Gastrocnemius medialis (tissue), 4 donors: Measurements from ENCODE around the gene CYP4A22. TPM values are rescaled to one million over a fixed set of nuclear protein-coding genes. Genes with fewer than 3 reads are reported as not detected.
"Not testable (repeated sequence)": the region's sequence is repeated elsewhere in the genome, so short reads cannot be mapped to it uniquely, and the experiment has no call there.

Experiments used
- ATAC-seq, 2 donors: fragments of 150-250 bp; one replicate each; pipeline ENCODE4 v1.9.1; 2016
- DNase-seq, 2 donors: peaks; one replicate each; pipeline ENCODE4 v3.0.0-alpha.2; 2019
- H3K27ac ChIP-seq, 4 donors: fragments of 200-600 bp; sonication (generic); 1 replicate in 1 of 4; 2 replicates in 3 of 4; pipeline ENCODE4 v1.5.1; 2016 to 2018; ENCODE audit warnings: mild to moderate bottlenecking in 2 of 4, moderate library complexity in 1 of 4
- H3K27me3 ChIP-seq, 3 donors: fragments of 200-600 bp; sonication (generic) in 2 of 3; 1 replicate in 1 of 3; 2 replicates in 2 of 3; pipeline versions ENCODE4 v1.5.1 to v1.6.0; 2016 to 2019; ENCODE audit warnings: mild to moderate bottlenecking in 1 of 3, moderate library complexity in 1 of 3
- H3K36me3 ChIP-seq, 2 donors: fragments of 200-600 bp; sonication (generic) in 1 of 2; one replicate each; pipeline ENCODE4 v1.5.1; 2017 to 2018
- H3K4me1 ChIP-seq, 2 donors: fragments of 200-600 bp; sonication (generic) in 1 of 2; one replicate each; pipeline ENCODE4 v1.5.1; 2016 to 2017; ENCODE audit warnings: mild to moderate bottlenecking in 2 of 2
- H3K4me3 ChIP-seq, 4 donors: fragments of 200-600 bp; sonication (generic) in 3 of 4; 1 replicate in 1 of 4; 2 replicates in 3 of 4; pipeline ENCODE4 v1.5.1; 2016 to 2019; ENCODE audit warnings: mild to moderate bottlenecking in 2 of 4
- H3K9me3 ChIP-seq, 3 donors: fragments of 200-600 bp; sonication (generic) in 2 of 3; 1 replicate in 1 of 3; 2 replicates in 2 of 3; pipeline ENCODE4 v1.5.1; 2016 to 2019
- POLR2A ChIP-seq, 2 donors: fragments of 450-650 bp; IDR thresholded peaks; one replicate each; pipeline ENCODE4 v1.6.1; 2017; ENCODE audit warnings: antibody characterized with exemption in 2 of 2, mild to moderate bottlenecking in 2 of 2, moderate library complexity in 2 of 2
- in situ Hi-C, 4 donors: fragments of 200-750 bp; cut with MboI; loops; one replicate each; pipeline versions ENCODE4 v1.15.0 to v1.8.0; 2017; ENCODE audit warnings: low sequenced_read_pairs in 4 of 4
- intact Hi-C: fragments of 100-400 bp; cut with DNase I; formaldehyde crosslinking; loops from one replicate; pipeline ENCODE4 v1.15.1; 2023; ENCODE audit warnings: low total_unique reads
- total RNA-seq, 4 donors: library from RNA; depleted of rRNA; stranded (reverse); fragments of >200 nt; gene quantifications; one replicate each; pipeline versions ENCODE4 v1.1.0 to v1.2.3, GENCODE V29; 2016
- TF ChIP-seq, protein P1 (sequence below), 5 experiments: fragments of 450-650 bp in 3 of 5; fragments of 200-600 bp in 2 of 5; sonication (generic) in 2 of 5; IDR thresholded peaks in 4 of 5; conservative IDR thresholded peaks in 1 of 5; 1 replicate in 4 of 5; 2 replicates in 1 of 5; pipeline ENCODE4 v1.5.1; 2016 to 2019; ENCODE audit warnings: antibody characterized with exemption in 5 of 5, mild to moderate bottlenecking in 3 of 5, moderate library complexity in 3 of 5

CYP4A22 gene, protein sequence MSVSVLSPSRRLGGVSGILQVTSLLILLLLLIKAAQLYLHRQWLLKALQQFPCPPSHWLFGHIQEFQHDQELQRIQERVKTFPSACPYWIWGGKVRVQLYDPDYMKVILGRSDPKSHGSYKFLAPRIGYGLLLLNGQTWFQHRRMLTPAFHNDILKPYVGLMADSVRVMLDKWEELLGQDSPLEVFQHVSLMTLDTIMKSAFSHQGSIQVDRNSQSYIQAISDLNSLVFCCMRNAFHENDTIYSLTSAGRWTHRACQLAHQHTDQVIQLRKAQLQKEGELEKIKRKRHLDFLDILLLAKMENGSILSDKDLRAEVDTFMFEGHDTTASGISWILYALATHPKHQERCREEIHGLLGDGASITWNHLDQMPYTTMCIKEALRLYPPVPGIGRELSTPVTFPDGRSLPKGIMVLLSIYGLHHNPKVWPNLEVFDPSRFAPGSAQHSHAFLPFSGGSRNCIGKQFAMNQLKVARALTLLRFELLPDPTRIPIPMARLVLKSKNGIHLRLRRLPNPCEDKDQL
- under 1 TPM in 3 of 4 donors, not detected in 1; 0.20 to 0.47 (median 0.32) TPM for total RNA-seq

DNA sequence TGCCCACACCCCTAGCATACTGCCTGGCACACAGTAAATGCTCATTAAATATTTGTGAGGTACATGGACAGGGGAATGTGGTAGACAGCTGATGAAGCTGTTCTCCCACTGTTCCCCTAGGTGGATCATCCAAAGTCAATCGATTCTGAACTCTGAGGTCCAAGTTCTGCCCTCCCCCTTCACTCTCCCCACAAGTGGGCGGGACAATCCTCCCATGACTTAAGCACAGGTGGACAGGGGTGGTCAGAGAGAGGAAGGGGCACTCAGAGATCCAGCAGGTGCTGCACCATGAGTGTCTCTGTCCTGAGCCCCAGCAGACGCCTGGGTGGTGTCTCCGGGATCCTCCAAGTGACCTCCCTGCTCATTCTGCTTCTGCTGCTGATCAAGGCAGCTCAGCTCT is at the start of gene CYP4A22:
Gene CYP4A22 (plus strand): TSS at position 244 of the 400 bp plus-strand sequence. CDS start 45 bp downstream, at position 289.
- in situ Hi-C loops, result no loop called here
- no peaks in the 10 kb centered on the region for H3K4me1 ChIP-seq
- ATAC-seq, result no peak

DNA sequence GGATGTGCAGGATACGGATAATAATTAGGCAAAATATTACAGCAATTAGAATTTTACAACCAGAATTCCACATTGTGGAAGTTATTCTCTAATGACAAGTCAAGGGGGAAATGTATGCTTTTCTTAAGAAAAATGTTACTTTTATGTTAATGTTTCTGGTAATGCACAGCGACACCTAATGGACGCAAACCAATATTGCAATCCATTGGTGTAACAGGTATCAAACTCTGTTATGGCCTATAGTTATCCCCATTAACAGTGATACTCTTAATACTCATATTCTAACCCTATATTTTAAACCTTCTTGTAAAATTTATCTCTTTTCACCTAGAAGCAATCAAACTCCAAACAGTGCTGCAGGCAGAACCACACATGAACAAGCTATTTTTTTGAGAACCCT is 47.9 kb upstream of the CYP4A22 start:
- in situ Hi-C loops, H3K36me3 ChIP-seq, H3K4me3 ChIP-seq, H3K27ac ChIP-seq, H3K4me1 ChIP-seq, intact Hi-C loops, H3K9me3 ChIP-seq, ATAC-seq, DNase-seq, H3K27me3 ChIP-seq: not testable (repeated sequence)
- TF ChIP-seq, protein P1, sequence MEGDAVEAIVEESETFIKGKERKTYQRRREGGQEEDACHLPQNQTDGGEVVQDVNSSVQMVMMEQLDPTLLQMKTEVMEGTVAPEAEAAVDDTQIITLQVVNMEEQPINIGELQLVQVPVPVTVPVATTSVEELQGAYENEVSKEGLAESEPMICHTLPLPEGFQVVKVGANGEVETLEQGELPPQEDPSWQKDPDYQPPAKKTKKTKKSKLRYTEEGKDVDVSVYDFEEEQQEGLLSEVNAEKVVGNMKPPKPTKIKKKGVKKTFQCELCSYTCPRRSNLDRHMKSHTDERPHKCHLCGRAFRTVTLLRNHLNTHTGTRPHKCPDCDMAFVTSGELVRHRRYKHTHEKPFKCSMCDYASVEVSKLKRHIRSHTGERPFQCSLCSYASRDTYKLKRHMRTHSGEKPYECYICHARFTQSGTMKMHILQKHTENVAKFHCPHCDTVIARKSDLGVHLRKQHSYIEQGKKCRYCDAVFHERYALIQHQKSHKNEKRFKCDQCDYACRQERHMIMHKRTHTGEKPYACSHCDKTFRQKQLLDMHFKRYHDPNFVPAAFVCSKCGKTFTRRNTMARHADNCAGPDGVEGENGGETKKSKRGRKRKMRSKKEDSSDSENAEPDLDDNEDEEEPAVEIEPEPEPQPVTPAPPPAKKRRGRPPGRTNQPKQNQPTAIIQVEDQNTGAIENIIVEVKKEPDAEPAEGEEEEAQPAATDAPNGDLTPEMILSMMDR (IDR thresholded peaks at IDR 0.05 in 4 of 5, conservative IDR thresholded peaks at IDR 0.05 in 1 of 5), result peak in 4 of 5 experiments; percentile 27 to 57 (median 50)

More for the DNA sequence above, at the start of gene CYP4A22:
- no peaks in the 10 kb centered on the region for H3K27me3 ChIP-seq
- H3K27ac ChIP-seq, result no peak within 1 kb of the TSS
- no peaks in the 10 kb centered on the region for H3K9me3 ChIP-seq
- no peak for TF ChIP-seq POLR2A (IDR thresholded peaks at IDR 0.05)
- TF ChIP-seq, protein P1 (IDR thresholded peaks at IDR 0.05 in 4 of 5, conservative IDR thresholded peaks at IDR 0.05 in 1 of 5), result no peak
- no peak within 1 kb of the TSS for H3K4me3 ChIP-seq
- no peak for DNase-seq
- intact Hi-C loops, result no loop called here
- no peaks in the 10 kb centered on the region for H3K36me3 ChIP-seq

- TF ChIP-seq, protein P1 (IDR thresholded peaks at IDR 0.05 in 4 of 5, conservative IDR thresholded peaks at IDR 0.05 in 1 of 5), result peak in 1 of 5 experiments; percentile 13
- H3K27me3 ChIP-seq, H3K9me3 ChIP-seq, intact Hi-C loops, H3K4me3 ChIP-seq, H3K27ac ChIP-seq, in situ Hi-C loops, DNase-seq, H3K4me1 ChIP-seq, ATAC-seq, H3K36me3 ChIP-seq: not testable (repeated sequence)
Measured at GRCh38 chr1:47091476-47091875, 45.8 kb upstream of the CYP4A22 start.

- intact Hi-C loops (no loop called here), in situ Hi-C loops (no loop called here)
- H3K27ac ChIP-seq, result no peak overlapping the region
- no peaks in the 10 kb centered on the region for H3K27me3 ChIP-seq
- DNase-seq (no peak), ATAC-seq (no peak)
- no peaks in the 10 kb centered on the region for H3K9me3 ChIP-seq
- H3K4me3 ChIP-seq, result no peak overlapping the region
- H3K36me3 ChIP-seq, result no peaks in the 10 kb centered on the region
- no peaks in the 10 kb centered on the region for H3K4me1 ChIP-seq
- no peak for TF ChIP-seq POLR2A (IDR thresholded peaks at IDR 0.05)
- TF ChIP-seq, protein P1 (IDR thresholded peaks at IDR 0.05 in 4 of 5, conservative IDR thresholded peaks at IDR 0.05 in 1 of 5), result no peak
Measured at GRCh38 chr1:47104816-47105215, 32.4 kb upstream of the CYP4A22 start.
